ENCODE data around the gene NPAS3.

The NPAS3 gene

GRCh38 chr14:33596211-33597080, 657.8 kb downstream of the NPAS3 start:
- no peak for TF ChIP-seq CTCF (IDR thresholded peaks at IDR 0.05; ENCODE audit: low read depth, low read length, missing control alignments)
- in situ Hi-C loops (cut with HindIII; ENCODE audit: low sequenced_read_pairs): no loop called here
- no peak overlapping the region for H3K4me3 ChIP-seq (ENCODE audit: low read depth, low read length)
- DNase-seq (ENCODE audit: low read depth): no peak

- H3K4me3 ChIP-seq (ENCODE audit: low read depth, low read length): no peak overlapping the region
- no peak for DNase-seq (ENCODE audit: low read depth)
- in situ Hi-C loops (cut with HindIII; ENCODE audit: low sequenced_read_pairs): no loop called here
- no peak for TF ChIP-seq CTCF (IDR thresholded peaks at IDR 0.05; ENCODE audit: low read depth, low read length, missing control alignments)
Observed at GRCh38 chr14:33598582-33598981, 659.9 kb downstream of the NPAS3 start.

DNA sequence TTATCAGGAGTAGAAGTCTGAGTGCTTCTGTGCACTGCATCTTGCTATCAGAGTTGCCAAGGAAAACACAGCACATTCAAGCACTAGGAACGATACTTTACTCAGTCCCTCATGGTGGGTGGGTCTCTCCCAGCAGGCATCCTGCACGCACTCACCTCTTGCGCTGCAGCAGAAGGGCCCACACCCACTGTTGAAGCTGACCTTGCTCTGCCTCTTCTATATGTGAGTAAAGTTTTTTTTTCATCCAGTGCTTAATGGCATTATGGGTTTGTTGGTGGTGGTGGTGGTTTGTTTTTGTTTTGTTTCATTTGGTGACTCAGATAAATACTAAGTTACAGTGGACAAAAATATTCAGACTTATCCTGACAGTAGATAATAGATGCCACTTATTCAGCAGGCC, 663.7 kb downstream of the NPAS3 start:
- in situ Hi-C loops (cut with HindIII; ENCODE audit: low sequenced_read_pairs): no loop called here
- no peak overlapping the region for H3K4me3 ChIP-seq (ENCODE audit: low read depth, low read length)
- no peak for DNase-seq (ENCODE audit: low read depth)
- no peak for TF ChIP-seq CTCF (IDR thresholded peaks at IDR 0.05; ENCODE audit: low read depth, low read length, missing control alignments)

DNA sequence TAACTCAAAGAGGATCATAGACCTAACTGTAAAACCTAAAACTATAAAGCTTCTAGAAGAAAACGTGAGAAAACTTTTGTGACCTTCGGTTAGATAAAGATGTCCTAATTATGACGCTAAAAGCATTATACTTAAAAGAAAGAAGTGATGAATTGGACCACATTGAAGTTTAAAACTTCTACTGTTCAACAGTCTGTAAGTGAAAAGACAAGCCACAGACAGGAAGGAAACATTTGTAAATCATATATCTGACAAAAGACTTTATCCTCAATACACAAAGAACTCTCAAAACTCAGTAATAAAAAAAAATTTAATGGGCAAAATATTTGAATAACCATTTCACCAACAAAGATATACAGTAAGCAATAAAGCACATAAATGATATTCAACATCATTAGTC, 667.9 kb downstream of the NPAS3 start:
- no peak for TF ChIP-seq CTCF (IDR thresholded peaks at IDR 0.05; ENCODE audit: low read depth, low read length, missing control alignments)
- H3K4me3 ChIP-seq (ENCODE audit: low read depth, low read length): no peak overlapping the region
- in situ Hi-C loops (cut with HindIII; ENCODE audit: low sequenced_read_pairs): no loop called here
- DNase-seq (ENCODE audit: low read depth): no peak

DNA sequence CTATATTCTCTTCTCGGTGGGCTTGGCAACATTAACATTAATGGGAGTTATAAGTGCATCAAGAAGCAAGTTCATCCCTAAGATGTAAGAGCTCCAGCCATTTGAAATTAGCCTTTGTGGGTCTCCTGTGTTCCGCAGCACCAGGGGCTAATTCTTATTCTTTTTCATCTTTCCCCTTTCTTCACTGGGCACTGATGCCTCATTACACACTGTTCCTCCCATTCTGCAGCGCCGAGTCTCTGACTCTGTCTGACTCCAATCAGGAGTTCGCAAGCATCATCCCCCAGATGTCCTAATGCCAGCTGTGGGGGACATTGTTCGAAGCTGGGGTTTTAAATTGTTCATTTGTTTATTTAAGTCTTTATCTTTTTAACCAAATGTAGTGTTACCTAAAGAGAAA, 670.9 kb downstream of the NPAS3 start:
- no peak for DNase-seq (ENCODE audit: low read depth)
- no peak overlapping the region for H3K4me3 ChIP-seq (ENCODE audit: low read depth, low read length)
- in situ Hi-C loops (cut with HindIII; ENCODE audit: low sequenced_read_pairs): no loop called here
- TF ChIP-seq CTCF (IDR thresholded peaks at IDR 0.05; ENCODE audit: low read depth, low read length, missing control alignments): no peak

- in situ Hi-C loops (cut with HindIII; ENCODE audit: low sequenced_read_pairs): no loop called here
- DNase-seq (ENCODE audit: low read depth): no peak
- TF ChIP-seq CTCF (IDR thresholded peaks at IDR 0.05; ENCODE audit: low read depth, low read length, missing control alignments): no peak
- no peak overlapping the region for H3K4me3 ChIP-seq (ENCODE audit: low read depth, low read length)
Observed at GRCh38 chr14:33610121-33610520, 671.4 kb downstream of the NPAS3 start.

All from astrocyte of the cerebellum (primary cell).